Gastrocnemius medialis (tissue), 4 donors: ENCODE measurements around the gene ERCC6. TPM values are rescaled to one million over a fixed set of nuclear protein-coding genes. Genes with fewer than 3 reads are reported as not detected.

ENCODE experiments used
- ATAC-seq, 2 donors: fragments of 150-250 bp; one replicate each; pipeline ENCODE4 v1.9.1; 2016
- DNase-seq, 2 donors: peaks; one replicate each; pipeline ENCODE4 v3.0.0-alpha.2; 2019
- H3K27ac ChIP-seq, 4 donors: fragments of 200-600 bp; sonication (generic); 1 replicate in 1 of 4; 2 replicates in 3 of 4; pipeline ENCODE4 v1.5.1; 2016 to 2018; ENCODE audit warnings: mild to moderate bottlenecking in 2 of 4, moderate library complexity in 1 of 4
- H3K27me3 ChIP-seq, 3 donors: fragments of 200-600 bp; sonication (generic) in 2 of 3; 1 replicate in 1 of 3; 2 replicates in 2 of 3; pipeline versions ENCODE4 v1.5.1 to v1.6.0; 2016 to 2019; ENCODE audit warnings: mild to moderate bottlenecking in 1 of 3, moderate library complexity in 1 of 3
- H3K36me3 ChIP-seq, 2 donors: fragments of 200-600 bp; sonication (generic) in 1 of 2; one replicate each; pipeline ENCODE4 v1.5.1; 2017 to 2018
- H3K4me1 ChIP-seq, 2 donors: fragments of 200-600 bp; sonication (generic) in 1 of 2; one replicate each; pipeline ENCODE4 v1.5.1; 2016 to 2017; ENCODE audit warnings: mild to moderate bottlenecking in 2 of 2
- H3K4me3 ChIP-seq, 4 donors: fragments of 200-600 bp; sonication (generic) in 3 of 4; 1 replicate in 1 of 4; 2 replicates in 3 of 4; pipeline ENCODE4 v1.5.1; 2016 to 2019; ENCODE audit warnings: mild to moderate bottlenecking in 2 of 4
- H3K9me3 ChIP-seq, 3 donors: fragments of 200-600 bp; sonication (generic) in 2 of 3; 1 replicate in 1 of 3; 2 replicates in 2 of 3; pipeline ENCODE4 v1.5.1; 2016 to 2019
- CTCF ChIP-seq, 5 experiments: fragments of 450-650 bp in 3 of 5; fragments of 200-600 bp in 2 of 5; sonication (generic) in 2 of 5; IDR thresholded peaks in 4 of 5; conservative IDR thresholded peaks in 1 of 5; 1 replicate in 4 of 5; 2 replicates in 1 of 5; pipeline ENCODE4 v1.5.1; 2016 to 2019; ENCODE audit warnings: antibody characterized with exemption in 5 of 5, mild to moderate bottlenecking in 3 of 5, moderate library complexity in 3 of 5
- POLR2A ChIP-seq, 2 donors: fragments of 450-650 bp; IDR thresholded peaks; one replicate each; pipeline ENCODE4 v1.6.1; 2017; ENCODE audit warnings: antibody characterized with exemption in 2 of 2, mild to moderate bottlenecking in 2 of 2, moderate library complexity in 2 of 2
- in situ Hi-C, 4 donors: fragments of 200-750 bp; cut with MboI; loops; one replicate each; pipeline versions ENCODE4 v1.15.0 to v1.8.0; 2017; ENCODE audit warnings: low sequenced_read_pairs in 4 of 4
- intact Hi-C: fragments of 100-400 bp; cut with DNase I; formaldehyde crosslinking; loops from one replicate; pipeline ENCODE4 v1.15.1; 2023; ENCODE audit warnings: low total_unique reads
- total RNA-seq, 4 donors: library from RNA; depleted of rRNA; stranded (reverse); fragments of >200 nt; gene quantifications; one replicate each; pipeline versions ENCODE4 v1.1.0 to v1.2.3, GENCODE V29; 2016

Gene ERCC6
- total RNA-seq, 4 donors from 2014 or later, result 8.7 to 16.7 (median 10.5) TPM

- DNase-seq (no peak), ATAC-seq (no peak)
- in situ Hi-C loops, result loop anchor here (25.0 kb wide), 3 partner anchors 93 to 843 kb away; no protein-coding TSS in a partner anchor
- H3K27ac ChIP-seq, result no peak overlapping the region
- H3K4me1 ChIP-seq, result peaks cover 9 to 19% of the 10 kb centered on the region in 2 donors
- no peaks in the 10 kb centered on the region for H3K27me3 ChIP-seq
- H3K36me3 ChIP-seq, result peaks cover 0 to 2% of the 10 kb centered on the region in 2 donors
- no peak overlapping the region for H3K4me3 ChIP-seq
- TF ChIP-seq CTCF (IDR thresholded peaks at IDR 0.05 in 4 of 5, conservative IDR thresholded peaks at IDR 0.05 in 1 of 5), result no peak
- no peak for TF ChIP-seq POLR2A (IDR thresholded peaks at IDR 0.05)
- no peaks in the 10 kb centered on the region for H3K9me3 ChIP-seq
- intact Hi-C loops, result no loop called here
Observed at GRCh38 chr10:49505589-49505988, 33.3 kb downstream of the ERCC6 start.

GRCh38 chr10:49505076-49505475 is 33.8 kb downstream of the ERCC6 start:
- ATAC-seq (no peak), DNase-seq (no peak)
- TF ChIP-seq POLR2A (IDR thresholded peaks at IDR 0.05) (no peak), CTCF (IDR thresholded peaks at IDR 0.05 in 4 of 5, conservative IDR thresholded peaks at IDR 0.05 in 1 of 5) (no peak)
- Histone ChIP-seq H3K27ac (no peak overlapping the region), H3K4me1 (peaks cover 9 to 21% of the 10 kb centered on the region in 2 donors), H3K9me3 (no peaks in the 10 kb centered on the region), H3K4me3 (no peak overlapping the region), H3K36me3 (peaks cover 0 to 2% of the 10 kb centered on the region in 2 donors), H3K27me3 (no peaks in the 10 kb centered on the region)
- in situ Hi-C loops, result loop anchor here (25.0 kb wide), 3 partner anchors 93 to 843 kb away; no protein-coding TSS in a partner anchor
- intact Hi-C loops, result no loop called here

GRCh38 chr10:49504528-49504927 is 34.4 kb downstream of the ERCC6 start:
- no peak for TF ChIP-seq CTCF (IDR thresholded peaks at IDR 0.05 in 4 of 5, conservative IDR thresholded peaks at IDR 0.05 in 1 of 5)
- TF ChIP-seq POLR2A (IDR thresholded peaks at IDR 0.05), result no peak
- no peak overlapping the region for H3K27ac ChIP-seq
- no peaks in the 10 kb centered on the region for H3K9me3 ChIP-seq
- peaks cover 0 to 2% of the 10 kb centered on the region in 2 donors for H3K36me3 ChIP-seq
- peaks cover 9 to 20% of the 10 kb centered on the region in 2 donors for H3K4me1 ChIP-seq
- in situ Hi-C loops, result loop anchor here (25.0 kb wide), 3 partner anchors 92 to 842 kb away; no protein-coding TSS in a partner anchor
- H3K4me3 ChIP-seq, result no peak overlapping the region
- DNase-seq (no peak), ATAC-seq (no peak)
- no peaks in the 10 kb centered on the region for H3K27me3 ChIP-seq
- intact Hi-C loops, result no loop called here

GRCh38 chr10:49502358-49502757 is 36.6 kb downstream of the ERCC6 start:
- Histone ChIP-seq H3K27me3 (no peaks in the 10 kb centered on the region), H3K4me3 (no peak overlapping the region), H3K4me1 (peaks cover 9 to 12% of the 10 kb centered on the region in 2 donors), H3K27ac (no peak overlapping the region), H3K36me3 (peaks cover 0 to 2% of the 10 kb centered on the region in 2 donors), H3K9me3 (no peaks in the 10 kb centered on the region)
- in situ Hi-C loops, result loop anchor here (25.0 kb wide), 3 partner anchors 90 to 840 kb away; no protein-coding TSS in a partner anchor
- DNase-seq (no peak), ATAC-seq (no peak)
- intact Hi-C loops, result no loop called here
- no peak for TF ChIP-seq CTCF (IDR thresholded peaks at IDR 0.05 in 4 of 5, conservative IDR thresholded peaks at IDR 0.05 in 1 of 5)
- TF ChIP-seq POLR2A (IDR thresholded peaks at IDR 0.05), result no peak

- intact Hi-C loops (no loop called here), in situ Hi-C loops (loop anchor here (25.0 kb wide), 3 partner anchors 88 to 838 kb away; no protein-coding TSS in a partner anchor)
- peaks cover 0 to 2% of the 10 kb centered on the region in 2 donors for H3K36me3 ChIP-seq
- no peak overlapping the region for H3K4me3 ChIP-seq
- no peaks in the 10 kb centered on the region for H3K9me3 ChIP-seq
- ATAC-seq (peak; percentile 99 to 100), DNase-seq (peak; percentile 38 to 71)
- no peak overlapping the region for H3K27ac ChIP-seq
- peaks cover 9 to 12% of the 10 kb centered on the region in 2 donors for H3K4me1 ChIP-seq
- TF ChIP-seq CTCF (IDR thresholded peaks at IDR 0.05 in 4 of 5, conservative IDR thresholded peaks at IDR 0.05 in 1 of 5) (no peak), POLR2A (IDR thresholded peaks at IDR 0.05) (no peak)
- H3K27me3 ChIP-seq, result no peaks in the 10 kb centered on the region
Observed at GRCh38 chr10:49500412-49500811, 38.5 kb downstream of the ERCC6 start.
